ENCODE results near the gene FIP1L1.

DNA sequence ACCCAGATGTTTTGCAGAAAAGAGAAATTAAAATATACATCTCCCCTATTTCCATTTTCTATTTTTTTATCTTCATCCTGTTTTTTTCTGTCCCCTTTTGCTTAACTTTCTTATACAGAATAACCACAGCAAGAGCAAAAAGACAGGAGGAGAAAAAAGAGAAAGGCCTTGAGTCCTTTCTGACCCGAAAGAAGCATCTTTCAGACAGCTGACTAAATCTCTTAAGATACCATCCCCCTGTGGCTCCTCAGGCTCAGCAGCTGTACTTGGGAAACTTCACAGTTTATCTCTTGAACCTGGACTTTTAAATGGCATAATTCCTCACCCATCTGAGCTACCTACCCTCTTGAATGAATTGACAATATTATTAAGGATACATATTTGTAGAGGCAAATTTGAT is 100.2 kb downstream of the FIP1L1 start:
- TF ChIP-seq, protein P1, sequence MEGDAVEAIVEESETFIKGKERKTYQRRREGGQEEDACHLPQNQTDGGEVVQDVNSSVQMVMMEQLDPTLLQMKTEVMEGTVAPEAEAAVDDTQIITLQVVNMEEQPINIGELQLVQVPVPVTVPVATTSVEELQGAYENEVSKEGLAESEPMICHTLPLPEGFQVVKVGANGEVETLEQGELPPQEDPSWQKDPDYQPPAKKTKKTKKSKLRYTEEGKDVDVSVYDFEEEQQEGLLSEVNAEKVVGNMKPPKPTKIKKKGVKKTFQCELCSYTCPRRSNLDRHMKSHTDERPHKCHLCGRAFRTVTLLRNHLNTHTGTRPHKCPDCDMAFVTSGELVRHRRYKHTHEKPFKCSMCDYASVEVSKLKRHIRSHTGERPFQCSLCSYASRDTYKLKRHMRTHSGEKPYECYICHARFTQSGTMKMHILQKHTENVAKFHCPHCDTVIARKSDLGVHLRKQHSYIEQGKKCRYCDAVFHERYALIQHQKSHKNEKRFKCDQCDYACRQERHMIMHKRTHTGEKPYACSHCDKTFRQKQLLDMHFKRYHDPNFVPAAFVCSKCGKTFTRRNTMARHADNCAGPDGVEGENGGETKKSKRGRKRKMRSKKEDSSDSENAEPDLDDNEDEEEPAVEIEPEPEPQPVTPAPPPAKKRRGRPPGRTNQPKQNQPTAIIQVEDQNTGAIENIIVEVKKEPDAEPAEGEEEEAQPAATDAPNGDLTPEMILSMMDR (IDR thresholded peaks at IDR 0.05), result no peak
- TF ChIP-seq POLR2A (IDR thresholded peaks at IDR 0.05), result no peak
